ENCODE data around the gene PLEKHH2.
"Not testable (repeated sequence)": the region's sequence is repeated elsewhere in the genome, so short reads cannot be mapped to it uniquely, and the experiment has no call there.

Gene PLEKHH2

DNA sequence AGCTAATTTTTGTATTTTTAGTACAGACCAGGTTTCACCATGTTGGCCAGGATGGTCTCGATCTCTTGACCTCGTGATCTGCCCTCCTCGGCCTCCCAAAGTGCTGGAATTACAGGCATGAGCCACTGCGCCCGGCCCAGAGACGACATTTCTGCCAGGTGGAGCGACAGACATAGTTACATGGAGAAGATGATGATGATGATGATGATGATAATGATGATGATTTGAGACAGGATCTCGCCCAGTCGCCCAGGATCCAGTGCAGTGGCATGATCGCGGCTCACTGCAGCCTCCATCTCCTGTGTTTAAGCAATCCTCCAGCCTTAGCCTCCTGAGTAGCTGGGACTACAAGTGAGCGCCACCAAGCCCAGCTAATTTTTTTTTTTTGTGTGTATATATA lies 907 bp upstream of the PLEKHH2 start:
- not testable (repeated sequence) for DNase-seq (ENCODE audit: low spot score); FAIRE-seq

DNA sequence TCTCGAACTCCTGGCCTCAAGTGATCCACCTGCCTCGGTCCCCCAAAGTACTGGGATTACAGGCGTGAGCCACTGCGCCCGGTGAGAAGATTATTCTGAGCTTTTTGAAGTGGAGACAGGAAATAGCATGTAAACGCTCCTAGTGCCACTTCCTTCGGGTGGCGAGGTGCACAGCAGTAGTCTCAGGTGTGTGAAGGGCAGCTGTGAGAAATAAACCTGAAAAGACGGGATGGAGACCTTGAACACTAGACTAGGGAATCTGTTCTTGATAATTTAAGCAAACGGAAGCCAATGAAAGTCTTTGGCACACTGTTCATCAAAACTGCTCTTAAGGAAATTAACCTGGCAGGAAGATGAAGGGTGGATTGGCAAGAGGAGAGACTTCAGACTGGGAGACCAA lies 439 bp upstream of the PLEKHH2 start:
- FAIRE-seq (no peak), DNase-seq (ENCODE audit: low spot score) (peak; percentile 12)

DNA sequence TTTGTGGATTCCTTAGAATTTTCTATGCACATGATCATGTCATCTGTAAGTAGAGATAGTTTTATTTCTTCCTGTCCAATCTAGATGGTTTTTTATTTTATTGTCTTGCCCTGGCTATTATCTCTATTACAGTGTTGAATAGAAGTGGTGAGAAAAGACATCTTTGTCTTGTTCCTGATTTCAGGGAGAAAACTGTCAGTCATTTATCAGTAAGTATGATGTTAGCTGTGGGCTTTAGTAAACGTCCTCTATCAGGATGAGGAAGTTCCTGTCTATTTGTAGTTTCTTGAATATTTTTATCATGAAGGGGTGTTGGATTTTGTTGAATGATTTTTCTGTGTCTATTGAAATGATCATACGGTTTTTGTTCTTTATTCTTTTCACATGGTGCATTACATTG lies 5.3 kb downstream of the PLEKHH2 start:
- no peak for FAIRE-seq
- no peak for DNase-seq (ENCODE audit: low spot score)

DNA sequence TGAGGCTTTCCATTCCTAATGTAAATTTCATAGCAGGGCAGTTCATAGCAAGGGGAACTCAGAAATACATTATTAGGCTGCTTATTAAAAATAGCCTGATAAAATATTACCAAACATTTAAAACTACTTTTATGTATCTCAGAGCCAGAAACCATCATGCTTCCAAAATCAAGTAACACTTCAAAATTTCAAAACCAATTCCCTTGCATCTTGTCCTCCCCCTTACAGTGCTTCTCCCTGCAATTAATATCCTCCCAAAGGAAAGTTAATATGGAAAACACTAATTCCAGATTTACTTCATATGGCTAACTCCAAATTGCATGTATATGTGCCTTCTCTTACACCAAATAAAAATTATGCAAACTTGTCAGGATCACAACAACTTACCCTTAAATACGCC lies 6.6 kb downstream of the PLEKHH2 start:
- DNase-seq (ENCODE audit: low spot score) (no peak), FAIRE-seq (no peak)

- no peak for DNase-seq (ENCODE audit: low spot score)
- peak; percentile 40 for FAIRE-seq
Measured at GRCh38 chr2:43648994-43649701, 12.1 kb downstream of the PLEKHH2 start.

DNA sequence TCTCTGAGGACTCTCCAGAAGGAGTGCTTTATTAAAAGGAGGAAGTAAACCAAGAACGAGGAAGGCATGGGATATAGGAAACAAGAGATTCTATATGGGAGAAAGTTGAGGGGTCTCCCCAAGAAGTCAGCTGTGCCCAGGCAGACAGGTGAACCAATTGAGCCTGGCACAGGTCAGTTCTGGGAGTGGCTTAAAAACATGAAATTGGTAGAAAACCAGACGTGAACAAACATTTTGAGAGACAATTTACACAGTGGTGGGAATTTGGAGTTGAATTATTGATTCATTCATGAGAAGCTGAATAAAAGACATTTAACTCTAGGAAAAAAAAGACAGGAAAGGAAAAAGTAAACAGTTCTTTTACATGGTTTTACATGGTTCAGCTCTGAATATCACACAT lies 16.4 kb downstream of the PLEKHH2 start:
- FAIRE-seq (no peak), DNase-seq (ENCODE audit: low spot score) (no peak)

- no peak for FAIRE-seq
- no peak for DNase-seq (ENCODE audit: low spot score)
Measured at GRCh38 chr2:43657241-43657640, 20.2 kb downstream of the PLEKHH2 start.

DNA sequence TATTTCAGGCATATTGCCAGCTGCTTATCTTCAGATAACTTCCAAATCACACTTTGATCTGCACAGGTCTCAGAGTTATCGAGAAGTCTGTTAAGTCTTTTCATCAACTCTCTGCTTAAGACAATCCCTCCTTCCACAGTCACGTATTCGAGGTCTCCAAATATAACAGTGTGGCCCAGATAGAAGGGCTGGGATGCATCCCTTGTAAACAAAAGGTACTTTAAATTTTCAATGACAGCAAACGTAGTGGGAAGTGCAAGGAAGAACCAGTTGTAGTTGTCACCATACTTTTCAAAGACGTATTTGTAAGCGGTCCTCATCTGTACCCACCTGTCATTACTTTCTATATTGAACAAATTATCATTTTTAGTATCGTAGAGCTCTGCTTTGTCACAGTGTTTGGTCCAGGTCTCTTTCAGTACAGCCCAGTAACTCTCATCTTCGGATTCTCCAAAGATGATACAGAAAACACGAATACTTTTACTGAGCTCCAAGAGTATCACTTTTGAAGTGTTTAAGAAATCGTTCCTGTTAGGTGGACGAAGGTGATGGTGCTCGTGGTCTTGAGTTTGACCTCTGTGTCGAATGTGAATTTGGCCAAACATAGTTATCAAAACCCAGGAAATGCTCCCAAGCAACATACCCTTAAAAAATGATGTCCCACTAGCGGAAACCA lies 38.7 kb downstream of the PLEKHH2 start:
- peak; percentile 69 for FAIRE-seq
- no peak for DNase-seq (ENCODE audit: low spot score)

- FAIRE-seq, result peak; percentile 84
- DNase-seq (ENCODE audit: low spot score), result peak; percentile 89
Measured at GRCh38 chr2:43676322-43677050, 39.4 kb downstream of the PLEKHH2 start, which contains the start of gene C1GALT1C1L. Gene C1GALT1C1L (minus strand): TSS chr2:43676429. CDS start chr2:43676322, 107 bp downstream.

DNA sequence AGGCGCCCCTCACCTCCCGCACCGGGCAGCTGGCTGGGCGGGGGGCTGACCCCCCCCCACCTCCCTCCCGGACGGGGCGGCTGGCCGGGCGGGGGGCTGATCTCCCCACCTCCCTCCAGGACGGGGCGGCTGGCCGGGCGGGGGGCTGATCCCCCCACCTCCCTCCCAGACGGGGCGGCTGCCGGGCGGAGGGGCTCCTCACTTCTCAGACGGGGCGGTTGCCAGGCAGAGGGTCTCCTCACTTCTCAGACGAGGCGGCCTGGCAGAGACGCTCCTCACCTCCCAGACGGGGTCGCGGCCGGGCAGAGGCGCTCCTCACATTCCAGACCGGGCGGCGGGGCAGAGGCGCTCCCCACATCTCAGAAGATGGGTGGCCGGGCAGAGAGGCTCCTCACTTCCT lies 40.7 kb downstream of the PLEKHH2 start:
- FAIRE-seq, result not testable (repeated sequence)

GRCh38 chr2:43685357-43685756 lies 48.3 kb downstream of the PLEKHH2 start:
- DNase-seq (ENCODE audit: low spot score), result no peak
- no peak for FAIRE-seq

More for the DNA sequence above, 40.7 kb downstream of the PLEKHH2 start:
- not testable (repeated sequence) for DNase-seq (ENCODE audit: low spot score)

GRCh38 chr2:43689999-43690398 lies 52.9 kb downstream of the PLEKHH2 start:
- FAIRE-seq (no peak), DNase-seq (ENCODE audit: low spot score) (no peak)

- no peak for DNase-seq (ENCODE audit: low spot score)
- no peak for FAIRE-seq
Measured at GRCh38 chr2:43692428-43692994, 55.5 kb downstream of the PLEKHH2 start.

DNA sequence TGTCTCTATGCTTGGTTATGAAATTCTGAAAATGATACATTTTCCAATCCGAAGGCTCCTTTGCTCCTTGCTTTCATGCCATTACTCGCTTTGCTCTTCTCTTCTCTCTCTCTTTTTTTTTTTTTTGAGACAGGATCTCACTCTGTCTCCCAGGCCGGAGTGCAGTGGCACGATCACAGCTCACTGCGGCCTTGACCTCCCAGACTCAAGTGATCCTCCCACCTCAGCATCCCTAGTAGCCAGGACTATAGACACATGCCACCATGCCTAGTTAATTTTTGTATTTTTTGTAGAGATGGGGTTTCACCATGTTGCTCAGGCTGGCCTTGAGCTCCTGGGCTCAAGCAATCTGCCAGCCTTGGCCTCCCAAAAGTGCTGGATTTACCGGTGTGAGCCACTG lies 61.1 kb downstream of the PLEKHH2 start:
- not testable (repeated sequence) for DNase-seq (ENCODE audit: low spot score); FAIRE-seq

DNA sequence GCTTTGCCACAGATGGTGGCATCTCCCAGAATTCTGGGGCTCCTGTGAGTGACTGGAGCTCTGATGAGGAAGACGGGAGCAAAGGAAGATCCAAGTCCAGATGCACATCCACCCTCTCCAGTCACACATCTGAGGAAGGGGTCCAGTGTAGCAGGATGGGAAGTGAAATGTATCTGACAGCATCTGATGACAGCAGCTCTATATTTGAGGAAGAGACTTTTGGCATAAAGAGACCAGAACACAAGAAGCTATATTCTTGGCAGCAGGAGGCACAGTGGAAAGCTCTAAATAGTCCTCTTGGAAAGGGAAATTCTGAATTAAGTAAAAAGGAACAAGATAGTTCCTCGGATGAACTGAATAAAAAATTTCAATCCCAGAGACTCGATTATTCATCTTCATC lies 62.7 kb downstream of the PLEKHH2 start:
- no peak for FAIRE-seq
- no peak for DNase-seq (ENCODE audit: low spot score)

DNA sequence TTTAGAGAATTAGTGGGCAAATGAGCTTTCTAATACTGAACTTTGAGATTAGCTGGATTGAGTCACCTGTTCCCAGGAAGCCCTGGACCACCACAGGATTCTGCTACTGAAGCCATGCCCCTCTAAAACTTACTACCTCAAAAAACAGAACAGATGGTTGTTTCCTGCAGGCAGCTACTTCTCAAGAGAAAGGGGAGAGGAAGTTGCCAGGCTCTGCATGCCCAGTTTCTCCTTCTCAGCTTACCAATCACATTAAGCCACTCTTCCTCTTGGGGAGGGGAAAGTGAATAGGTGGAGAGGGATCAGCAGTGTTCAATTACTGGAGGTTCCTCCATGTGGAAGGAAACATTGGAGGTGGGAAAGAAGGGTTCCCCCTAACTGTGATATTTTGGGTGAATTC lies 64.1 kb downstream of the PLEKHH2 start:
- no peak for FAIRE-seq

GRCh38 chr2:43707255-43708015 lies 70.4 kb downstream of the PLEKHH2 start:
- DNase-seq (ENCODE audit: low spot score), result peak; percentile 81
- no peak for FAIRE-seq

More for the DNA sequence above, 64.1 kb downstream of the PLEKHH2 start:
- no peak for DNase-seq (ENCODE audit: low spot score)

- no peak for FAIRE-seq
- no peak for DNase-seq (ENCODE audit: low spot score)
Measured at GRCh38 chr2:43708178-43708577, 71.1 kb downstream of the PLEKHH2 start.

DNA sequence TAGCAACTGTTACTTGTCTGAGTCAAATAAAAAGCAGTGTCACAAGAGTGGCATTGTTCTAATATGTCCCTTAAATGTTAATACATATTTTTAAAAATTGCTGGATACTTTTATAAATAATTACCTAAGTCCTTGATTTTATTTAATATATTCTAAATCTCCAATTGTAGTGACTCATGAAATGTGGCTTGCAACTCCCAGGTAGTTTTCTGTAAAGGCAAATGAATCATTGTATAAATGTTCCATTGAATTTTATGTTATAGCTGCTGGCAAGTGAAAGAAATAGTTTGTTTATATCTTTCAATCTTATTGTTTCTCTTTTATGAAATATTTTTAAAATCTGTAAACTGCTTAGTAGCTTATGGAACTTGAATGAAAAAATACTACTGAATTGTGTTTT lies 71.8 kb downstream of the PLEKHH2 start:
- DNase-seq (ENCODE audit: low spot score) (no peak), FAIRE-seq (no peak)

GRCh38 chr2:43710866-43711265 lies 73.8 kb downstream of the PLEKHH2 start:
- no peak for DNase-seq (ENCODE audit: low spot score)
- FAIRE-seq, result no peak

DNA sequence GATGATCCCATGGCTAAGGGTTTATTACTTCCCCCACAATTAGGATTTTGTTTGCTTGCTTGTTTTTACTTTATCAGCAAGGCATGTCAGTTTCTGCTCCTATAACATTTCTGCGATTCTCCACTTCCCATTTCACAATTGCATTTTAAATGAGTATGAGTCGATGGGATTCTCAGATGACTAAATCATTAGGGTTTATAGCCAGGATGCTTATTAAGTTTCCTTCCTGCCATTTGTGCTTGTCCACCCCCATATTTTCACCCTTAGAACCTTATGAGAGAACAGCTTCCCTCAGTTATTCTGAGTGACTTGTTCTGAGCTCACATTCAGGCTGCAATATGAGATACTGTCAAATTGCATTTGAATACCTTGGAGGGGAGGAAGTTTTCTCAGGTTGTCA lies 77.1 kb downstream of the PLEKHH2 start:
- FAIRE-seq, result no peak
- no peak for DNase-seq (ENCODE audit: low spot score)

Measured in urothelium cell line (cell line).